DMS114 treated with DMSO at 0.1 percent for 48 hours (cell line): Measurements from ENCODE around the gene SFTPB.
"Not testable (repeated sequence)": the region's sequence is repeated elsewhere in the genome, so short reads cannot be mapped to it uniquely, and the experiment has no call there.

Source experiments
- DNase-seq: peaks from one replicate; lab custom pipeline; 2025; ENCODE audit not compliant: unreplicated experiment; lab: John Stamatoyannopoulos, UW

SFTPB gene

DNA sequence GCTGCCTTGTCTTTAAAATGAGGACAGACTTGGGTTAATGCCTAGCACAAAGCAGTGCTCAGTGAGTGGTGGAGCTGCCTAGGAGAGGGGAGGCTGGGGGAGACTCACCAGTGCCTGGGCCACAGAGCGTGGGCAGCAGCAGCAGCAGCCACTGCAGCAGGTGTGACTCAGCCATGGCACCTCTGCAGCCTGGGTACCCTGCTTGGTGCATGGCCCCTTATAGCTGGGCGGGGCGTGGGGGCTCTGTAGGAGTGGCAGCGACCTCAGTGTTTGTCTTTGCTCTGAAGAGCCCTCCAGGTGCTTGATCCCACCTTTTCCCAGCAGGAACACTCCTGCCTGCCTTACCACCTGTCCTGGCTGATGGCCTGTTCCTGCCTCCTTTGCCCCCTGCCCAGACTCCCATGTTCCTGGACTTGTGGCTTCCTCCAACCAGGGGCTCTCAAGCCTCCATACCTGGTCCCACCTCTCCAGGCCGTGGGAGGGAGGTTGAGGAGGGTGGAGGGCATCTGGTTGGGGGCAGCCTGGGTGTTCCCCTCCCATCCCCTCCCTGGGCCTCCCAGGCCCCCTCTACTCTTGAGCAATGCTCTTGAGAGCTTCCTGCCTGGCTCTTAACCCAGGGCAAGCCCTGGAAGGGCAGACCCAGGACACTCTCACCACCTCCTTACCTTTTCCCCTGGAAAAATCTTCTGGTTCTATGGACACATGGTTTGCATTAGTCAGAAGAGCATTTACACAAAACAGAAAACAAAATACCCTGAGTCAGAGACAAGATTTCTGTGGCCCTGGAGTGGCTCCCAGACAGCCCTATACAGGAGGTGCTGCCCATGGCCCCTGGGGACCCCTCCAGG lies at the start of gene SFTPB:
Gene SFTPB (minus strand): TSS at position 191 of the 848 bp plus-strand sequence. CDS start 16 bp downstream, at position 175.
- no peak for DNase-seq

DNA sequence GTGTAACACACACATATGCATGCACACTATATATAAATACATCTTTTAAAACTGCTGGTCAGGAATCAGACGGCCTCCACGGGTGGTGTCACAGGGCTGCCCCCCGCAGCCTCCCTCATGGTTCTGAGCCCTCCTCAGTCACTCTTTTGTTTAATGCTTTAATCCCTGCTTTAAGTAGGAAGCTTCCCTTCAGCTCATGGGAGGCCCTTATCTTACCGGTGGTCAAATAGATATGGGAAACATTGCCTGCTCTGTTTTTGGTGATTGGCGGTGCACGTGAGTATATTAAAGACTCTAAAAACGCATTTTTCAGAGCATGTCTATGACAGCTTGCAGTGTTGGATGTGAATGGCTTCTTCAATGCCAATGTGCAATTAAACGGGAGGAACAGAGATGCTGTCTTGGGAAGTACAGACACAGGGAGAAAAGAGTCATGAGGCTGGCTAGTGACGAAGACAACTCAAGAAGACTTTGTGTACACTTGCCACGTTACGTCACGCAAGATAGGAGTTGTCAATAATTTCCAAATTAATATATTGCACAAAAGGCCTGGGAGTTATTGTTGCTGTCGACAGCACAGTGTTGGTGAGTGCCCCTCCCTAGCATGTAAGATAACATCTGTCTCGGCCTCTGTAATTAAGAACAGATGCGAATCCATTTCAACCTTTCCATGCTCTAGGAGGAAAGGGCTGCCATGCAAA lies 49.5 kb upstream of the SFTPB start:
- DNase-seq = no peak

DNA sequence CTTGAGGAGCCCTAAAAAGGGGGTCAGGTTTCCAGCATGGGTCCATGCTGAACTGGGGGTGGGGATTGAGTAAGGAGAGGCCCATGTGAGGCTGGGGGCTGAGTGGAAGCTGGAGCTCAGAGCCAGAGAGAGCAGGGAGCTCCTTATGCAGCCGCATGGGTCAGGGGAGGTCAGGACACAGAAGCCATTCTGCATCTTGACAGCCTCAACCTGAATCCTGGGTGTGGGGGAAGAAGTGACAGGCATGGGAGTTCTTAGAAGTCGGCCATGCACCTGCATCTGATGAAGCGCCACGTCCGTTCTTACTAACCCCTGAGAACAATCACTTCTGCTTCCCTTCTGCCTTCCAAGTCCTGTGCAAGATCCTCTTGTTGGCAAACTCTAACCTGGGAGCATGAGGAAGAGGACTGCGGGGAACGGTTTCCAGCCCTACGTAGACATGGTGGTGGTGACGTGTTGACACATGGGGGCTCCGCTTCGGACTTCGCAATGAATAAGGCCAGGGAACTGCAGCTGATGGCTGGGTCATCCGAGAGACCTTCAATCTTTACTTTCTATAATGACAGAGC lies 48.4 kb upstream of the SFTPB start:
- DNase-seq = no peak

DNA sequence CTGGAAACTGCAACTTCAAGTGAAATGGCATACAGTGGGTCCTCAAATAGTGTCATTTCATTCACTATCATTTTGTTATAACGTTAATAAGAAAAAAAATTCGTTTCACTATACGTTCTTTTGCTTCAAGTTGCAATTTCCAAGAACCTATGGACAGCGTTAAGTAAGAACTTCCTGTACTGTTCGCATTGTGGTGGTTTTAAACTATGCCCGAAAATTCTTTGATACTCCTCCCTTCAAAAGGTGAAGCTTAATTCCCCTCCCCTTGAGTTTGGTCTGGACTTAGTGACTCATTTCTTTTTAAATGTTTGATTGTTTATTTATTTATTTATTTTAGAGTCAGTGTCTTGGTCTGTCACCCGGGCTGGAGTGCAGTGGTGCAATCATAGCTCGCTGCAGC lies 46.8 kb upstream of the SFTPB start:
- DNase-seq = no peak

DNA sequence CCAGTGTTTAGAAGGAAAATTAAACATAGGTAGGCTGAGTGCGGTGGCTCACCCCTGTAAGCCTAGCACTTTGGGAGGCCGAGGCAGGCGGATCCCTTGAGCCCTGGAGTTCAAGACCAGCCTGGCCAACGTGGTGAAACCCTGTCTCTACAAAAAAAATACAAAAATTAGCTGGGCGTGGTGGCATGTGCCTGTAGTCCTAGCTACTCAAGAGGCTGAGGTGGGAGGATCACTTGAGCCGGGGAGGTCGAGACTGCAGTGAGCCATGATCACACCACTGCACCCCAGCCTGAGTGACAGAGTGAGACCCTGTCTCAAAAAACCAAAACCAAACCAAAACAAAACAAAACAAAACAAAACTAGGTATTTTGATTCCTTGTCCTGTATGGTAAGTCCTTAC lies 46.4 kb upstream of the SFTPB start:
- not testable (repeated sequence) for DNase-seq

DNA sequence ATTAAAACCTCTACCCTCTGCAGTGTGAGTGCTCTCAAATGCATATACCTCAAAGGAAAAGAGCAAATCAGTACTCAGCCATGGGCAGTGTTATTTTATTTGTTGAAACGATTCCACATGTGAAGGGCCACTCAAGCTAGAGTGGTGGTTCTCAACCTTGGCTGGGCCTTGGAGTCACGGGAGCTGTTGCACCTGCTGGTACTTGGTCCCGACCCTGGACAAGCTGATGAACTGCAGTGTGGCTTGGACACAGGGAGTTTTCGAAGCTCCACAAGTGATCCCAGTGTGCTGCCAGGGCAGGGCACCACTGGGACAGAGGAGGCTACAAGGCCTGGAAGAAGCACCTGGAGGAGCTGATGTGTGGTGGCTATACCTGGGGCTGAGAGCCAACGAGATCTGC lies 45.8 kb upstream of the SFTPB start:
- no peak for DNase-seq

DNA sequence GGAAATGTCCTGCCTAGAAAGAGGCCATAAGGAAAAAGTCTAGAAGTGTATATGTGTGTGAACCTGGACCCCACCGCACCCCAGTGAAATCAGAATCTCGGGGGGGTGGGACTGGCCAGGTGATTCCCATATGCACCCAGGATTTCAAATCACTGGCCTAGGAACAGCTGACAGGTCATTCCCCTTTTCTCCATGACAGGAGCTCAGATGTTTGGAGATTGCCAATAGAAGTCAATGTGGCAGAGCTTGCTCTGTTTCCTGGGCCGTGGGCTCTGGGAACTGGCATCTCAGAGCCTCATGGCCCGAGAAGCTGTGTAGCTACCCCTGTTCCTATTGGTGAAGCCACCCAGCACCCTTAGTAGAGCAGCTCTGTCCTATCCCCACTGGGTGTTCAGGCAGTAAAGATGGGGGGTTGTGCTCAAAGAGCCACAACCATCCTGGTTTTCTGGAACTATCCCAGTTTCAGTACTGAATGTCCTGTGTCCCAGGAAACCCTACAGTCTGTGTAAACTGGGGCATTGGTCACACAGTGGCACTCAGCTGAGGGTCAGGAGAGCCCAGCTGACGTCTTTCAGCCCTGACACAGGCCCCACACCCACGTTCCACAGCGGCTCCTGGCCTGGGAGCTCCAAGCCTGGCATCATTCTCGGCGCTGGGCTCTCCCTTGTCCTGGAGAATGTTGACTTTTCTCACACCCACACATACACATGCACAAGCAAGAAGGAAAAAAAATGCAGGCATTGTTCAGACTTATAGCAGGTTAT lies 45.0 kb upstream of the SFTPB start:
- DNase-seq = no peak

DNA sequence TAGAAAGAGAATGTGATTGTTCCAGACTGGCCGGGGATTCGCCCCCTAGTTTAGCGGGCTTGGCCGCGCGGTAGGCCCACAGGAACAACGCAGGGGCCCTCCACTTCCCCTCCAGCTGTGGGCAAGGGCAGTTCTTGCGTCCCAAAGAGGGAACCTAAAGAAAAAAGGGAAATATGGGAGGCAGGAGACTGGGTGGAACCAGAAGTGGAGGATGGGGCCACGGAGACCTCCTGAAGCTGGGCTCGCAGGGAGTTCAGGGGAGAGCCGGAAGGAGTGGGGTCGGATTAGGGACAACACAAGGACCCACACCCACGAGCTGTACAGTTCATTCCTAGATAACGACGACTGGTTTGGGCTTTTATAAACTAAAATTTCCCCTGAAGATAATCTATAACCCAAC lies 44.3 kb upstream of the SFTPB start:
- DNase-seq = no peak

DNA sequence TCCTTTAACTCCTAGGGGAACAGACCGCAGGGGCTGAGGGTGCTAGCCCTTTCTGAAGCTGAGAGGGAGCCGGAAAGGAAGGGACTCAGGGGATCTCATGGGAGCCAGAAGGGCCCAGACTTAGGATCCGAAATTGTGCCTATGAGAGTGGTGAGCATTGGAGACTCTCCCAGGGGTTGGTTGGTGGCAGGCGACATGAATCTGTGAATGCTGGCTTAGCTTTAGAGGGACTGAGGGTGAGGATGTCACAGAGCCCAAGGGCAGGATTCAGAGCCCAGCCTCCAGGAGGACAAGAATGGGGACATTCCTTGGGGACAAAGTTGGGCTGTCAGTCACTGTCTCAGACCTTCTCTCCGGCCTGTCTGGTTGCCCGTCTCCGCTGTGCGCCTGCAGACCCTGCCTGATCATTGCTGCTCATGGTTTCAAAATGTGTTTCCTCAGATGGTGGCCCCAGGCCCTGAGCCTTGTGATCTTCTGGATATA lies 43.6 kb upstream of the SFTPB start:
- DNase-seq = no peak

DNA sequence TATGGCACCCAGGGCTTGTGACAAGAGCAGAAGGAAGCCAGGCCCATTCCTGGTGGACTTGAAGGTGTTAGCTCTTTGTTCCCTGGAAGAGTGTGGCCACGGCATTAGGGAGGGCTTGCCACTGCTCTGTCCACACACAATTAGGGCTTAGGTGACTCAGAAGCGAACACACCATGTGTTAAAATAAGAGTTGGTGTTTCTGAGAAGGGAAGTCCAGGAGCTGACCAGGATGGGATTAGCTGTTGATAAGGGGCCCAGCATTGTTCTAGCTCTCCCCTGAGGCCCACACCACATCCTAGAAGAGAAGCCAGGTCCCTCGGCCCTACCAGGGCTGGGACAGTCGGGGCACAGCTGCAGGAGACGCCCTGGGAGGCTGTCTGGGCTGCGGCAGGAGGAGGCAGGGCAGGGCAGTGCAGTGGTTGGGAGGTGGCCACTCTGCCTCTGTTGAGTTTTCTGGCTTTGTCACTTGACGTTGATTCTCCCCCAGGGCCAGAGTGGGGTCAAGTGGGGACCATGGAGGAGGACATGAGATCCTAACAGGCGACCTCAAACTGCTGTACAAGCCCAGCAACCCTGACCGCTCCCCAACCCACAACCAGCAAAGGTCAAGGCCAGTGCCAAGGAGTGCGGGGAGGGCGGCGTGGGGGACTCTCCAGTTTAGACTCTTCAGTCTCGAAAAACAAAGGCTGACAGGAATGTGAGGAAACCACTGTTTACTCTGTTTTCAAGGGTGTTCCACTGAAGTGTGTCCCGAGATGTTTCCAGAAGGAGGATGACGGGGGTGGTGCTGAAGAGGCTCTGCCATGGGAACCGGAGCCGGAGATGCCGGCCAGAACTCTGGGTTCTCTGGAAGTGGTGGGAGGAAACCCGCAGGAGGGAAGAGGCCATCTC lies 42.9 kb upstream of the SFTPB start:
- DNase-seq = no peak

DNA sequence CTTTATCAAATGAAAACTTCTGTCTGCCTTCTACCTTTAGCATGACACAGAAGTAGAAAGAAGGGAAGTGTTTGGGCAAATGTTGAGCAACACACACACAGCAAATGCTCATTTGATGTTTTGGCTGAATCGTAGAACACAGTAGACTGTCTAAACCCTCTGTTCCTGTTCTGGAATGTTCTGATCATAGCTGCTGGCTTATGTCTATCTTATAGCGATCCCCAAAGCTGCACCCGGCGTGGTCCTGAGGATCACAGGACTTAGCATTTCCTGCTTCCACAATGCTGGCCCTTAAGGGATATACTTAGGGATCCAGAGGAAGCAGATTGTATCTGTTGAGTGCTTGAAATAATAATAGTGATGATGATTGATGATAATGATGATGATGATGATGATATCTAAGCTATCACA lies 41.4 kb upstream of the SFTPB start:
- DNase-seq = no peak

DNA sequence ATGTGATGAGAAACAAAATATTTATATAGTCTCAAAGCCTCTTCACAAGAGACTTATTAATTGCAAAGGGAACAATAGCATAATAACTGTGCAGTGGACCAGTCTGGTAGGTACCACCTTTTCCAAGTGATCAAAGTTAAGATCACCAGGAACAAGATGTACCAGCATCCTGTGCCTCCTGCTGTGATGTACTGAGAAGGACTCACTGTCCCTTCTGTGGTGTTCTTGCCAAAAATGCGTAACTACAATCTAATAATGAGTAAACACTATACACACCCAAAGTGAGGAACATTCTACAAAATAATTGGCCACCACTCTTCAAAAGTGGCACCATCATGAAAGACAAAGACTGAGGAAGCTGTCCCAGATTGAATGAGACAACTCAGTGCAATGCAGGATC lies 40.6 kb upstream of the SFTPB start:
- DNase-seq = no peak

DNA sequence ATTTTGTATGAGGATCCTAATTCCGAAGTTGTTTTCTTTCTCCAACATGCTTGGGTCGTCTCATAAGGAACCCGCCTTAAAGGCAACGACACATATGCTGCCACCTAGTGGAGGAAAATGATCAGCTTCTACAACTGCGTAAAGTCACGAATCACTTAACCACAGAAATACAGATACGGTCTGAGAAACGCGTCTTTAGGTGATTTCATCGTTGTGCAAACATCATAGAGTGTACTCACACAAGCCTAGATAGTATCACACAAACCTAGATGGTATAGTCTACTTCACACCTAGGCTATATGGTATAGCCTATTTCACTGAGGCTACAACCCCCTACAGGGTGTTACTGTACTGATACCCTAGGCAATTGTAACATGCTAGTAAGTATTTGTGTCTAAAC lies 39.3 kb upstream of the SFTPB start:
- DNase-seq = peak; percentile 78

DNA sequence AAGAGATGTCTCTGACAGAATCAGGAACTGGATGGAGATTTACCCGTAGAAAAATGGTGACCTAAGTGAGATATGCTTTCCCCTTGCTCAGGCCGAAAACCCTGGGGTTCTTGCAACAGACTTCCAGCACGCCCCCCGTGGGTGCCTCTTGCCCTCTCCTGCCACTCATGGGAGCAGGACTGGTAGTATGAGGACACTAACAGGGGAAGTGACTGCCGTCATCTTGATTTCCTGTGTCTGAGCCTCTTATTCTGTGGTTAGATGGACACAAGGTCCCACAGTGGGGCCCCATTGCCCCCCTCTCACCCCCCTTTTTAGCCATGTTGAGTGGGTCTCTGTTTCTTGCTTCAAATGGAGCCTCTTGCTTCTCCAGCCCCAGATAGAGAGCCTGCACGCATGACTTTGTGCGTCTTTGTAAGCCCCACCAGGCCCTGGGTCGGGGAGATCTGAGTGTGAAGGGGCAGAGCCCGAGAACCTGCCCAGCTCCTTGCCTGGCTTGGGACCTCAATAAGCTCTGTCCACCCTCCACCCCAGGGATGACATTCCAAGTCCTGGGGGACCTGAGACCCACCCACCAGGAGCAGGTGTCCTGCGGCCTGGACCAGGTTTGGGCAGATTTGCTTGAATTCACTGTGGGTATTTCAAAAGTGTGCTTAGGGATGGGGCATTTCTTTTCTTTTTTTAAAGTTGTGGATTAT lies 38.7 kb upstream of the SFTPB start:
- DNase-seq = no peak

DNA sequence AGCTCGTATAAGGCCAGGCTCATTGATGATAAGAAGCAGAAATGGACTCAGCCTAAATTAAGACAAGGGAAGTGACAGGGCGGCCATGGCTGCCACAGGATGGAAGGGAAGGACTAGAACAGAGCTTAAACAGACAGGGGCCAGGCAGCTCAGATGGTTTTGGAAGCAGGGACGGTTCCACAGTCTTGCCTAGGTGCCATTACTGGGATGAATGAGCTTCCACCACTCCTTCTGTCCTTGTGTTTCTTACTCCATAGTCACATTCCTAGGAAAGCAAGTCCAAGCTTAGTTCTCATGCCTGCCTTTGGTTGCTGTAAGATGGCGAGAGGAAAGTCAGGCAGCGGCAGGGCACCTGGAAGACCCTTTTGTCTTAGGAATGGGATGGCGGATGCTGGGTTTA lies 38.1 kb upstream of the SFTPB start:
- DNase-seq = no peak

DNA sequence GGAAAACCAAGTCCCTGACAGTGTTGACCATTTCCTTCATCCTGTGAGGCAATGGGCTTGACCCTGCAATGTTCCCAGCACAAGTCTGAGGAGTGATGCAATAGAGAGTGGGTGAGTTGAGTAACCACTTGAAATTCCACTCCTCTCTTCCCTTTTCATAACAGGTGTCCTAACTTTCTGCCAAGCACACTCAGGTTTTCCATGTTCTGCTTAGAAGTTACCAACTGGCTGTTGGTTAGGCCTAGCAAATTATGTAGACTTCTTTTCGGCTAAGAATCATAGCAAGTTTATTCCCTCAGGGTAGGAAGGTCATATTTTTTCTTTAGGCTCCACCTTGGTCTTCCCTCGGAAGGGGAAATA lies 37.7 kb upstream of the SFTPB start:
- DNase-seq = no peak

DNA sequence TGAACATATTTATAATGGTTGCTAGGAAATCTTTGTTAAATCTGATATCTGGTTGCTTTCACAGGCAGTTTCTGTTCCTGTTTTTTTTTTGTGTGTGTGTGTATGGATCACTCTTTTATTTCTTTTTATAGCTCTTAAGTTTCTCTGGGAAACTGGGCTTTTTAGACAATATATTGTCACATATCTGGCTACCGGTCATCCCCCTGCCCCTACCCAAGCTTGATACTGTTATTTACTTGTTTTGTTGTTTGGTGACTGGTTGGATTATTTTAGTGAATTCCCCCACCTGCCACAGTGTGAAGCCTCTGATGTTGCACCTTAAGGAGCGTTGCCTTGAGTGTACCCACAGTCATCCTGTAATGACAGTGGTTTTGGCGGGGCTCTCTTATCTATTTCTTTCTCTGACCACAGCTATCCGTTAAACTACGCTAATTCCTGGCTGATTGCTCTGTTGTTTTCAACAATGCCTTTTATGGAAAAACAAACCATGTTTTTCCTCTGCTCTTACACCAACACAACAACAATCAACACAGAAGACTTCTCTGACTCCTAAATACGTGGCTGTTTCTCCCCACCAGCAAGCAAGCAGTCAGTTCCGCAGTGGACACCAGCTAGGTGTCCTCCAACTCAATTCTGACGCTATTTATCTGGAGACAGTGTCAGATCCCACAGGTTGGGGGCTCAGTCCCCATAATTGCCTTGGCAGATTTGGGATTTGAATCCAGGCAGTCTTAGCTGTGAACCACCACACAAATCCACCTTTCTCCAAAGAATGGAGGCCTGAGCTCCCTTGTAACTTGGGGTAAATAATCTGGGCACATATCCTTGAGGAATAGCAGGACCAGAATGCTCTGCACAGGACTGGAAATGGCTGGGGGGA lies 37.0 kb upstream of the SFTPB start:
- DNase-seq = no peak

DNA sequence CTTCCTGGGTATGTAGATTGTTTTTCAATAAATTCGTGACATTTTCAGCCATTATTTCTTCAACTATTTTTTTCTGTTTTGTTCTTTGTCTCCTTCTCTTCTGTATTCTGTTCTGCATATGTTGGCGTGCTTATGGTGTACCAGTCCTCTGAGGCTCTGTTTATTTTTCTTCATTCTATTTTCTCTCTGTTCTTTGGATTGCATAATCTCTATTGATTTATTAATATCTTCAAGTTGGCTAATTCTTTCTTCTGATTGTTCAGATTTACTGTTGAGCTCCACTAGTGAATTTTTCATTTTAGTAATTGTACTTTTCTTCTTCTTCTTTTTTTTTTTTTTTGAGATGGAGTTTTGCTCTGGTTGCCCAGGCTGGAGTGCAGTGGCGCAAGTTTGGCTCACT lies 36.0 kb upstream of the SFTPB start:
- DNase-seq = no peak

DNA sequence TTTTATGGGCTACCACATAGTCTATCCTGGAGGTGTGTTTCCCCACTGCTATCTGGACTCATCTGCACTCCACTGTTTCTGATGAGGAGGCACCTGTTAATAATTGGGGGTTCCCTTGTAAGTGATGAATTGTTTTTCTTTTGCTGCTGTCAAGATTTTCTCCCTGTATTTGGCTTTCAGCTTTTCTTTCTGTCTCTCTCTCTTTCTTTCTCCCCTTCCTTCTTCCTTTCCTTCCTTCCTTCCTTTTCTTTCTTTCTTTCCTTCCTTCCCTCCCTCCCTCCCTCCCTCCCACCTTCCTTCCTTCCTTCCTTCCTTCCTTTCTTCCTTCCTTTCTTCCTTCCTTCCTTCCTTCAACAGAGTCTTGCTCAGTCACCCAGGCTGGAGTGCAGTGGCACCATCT lies 35.3 kb upstream of the SFTPB start:
- DNase-seq = no peak
